HG03066 (cell line): ENCODE measurements around the gene GNAL.

Source experiments
- ATAC-seq: cut with Tn5 transposase; IDR thresholded peaks from one replicate; pipeline ENCODE4 v1.9.1; 2021; ENCODE audit warnings: low read depth; ENCODE audit not compliant: unreplicated experiment

GNAL gene

DNA sequence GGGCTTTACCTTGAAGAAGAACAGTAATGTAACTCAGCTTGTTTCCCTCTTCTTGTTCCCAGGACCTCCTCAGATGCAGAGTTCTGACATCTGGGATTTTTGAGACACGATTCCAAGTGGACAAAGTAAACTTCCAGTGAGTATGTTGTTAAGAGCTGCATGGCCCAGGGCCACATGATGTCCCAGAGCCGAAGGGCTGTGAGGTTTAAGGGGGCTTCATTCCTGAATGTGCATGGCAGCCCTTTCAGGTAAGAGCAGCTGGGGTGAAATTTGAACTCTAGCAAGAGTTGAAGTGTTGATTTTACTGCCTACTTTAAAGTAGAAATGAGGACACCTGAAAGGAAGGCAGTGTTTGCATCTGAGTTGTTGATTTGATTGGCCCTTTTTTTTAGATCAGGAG is 175.4 kb downstream of the GNAL start:
- no peak for ATAC-seq

DNA sequence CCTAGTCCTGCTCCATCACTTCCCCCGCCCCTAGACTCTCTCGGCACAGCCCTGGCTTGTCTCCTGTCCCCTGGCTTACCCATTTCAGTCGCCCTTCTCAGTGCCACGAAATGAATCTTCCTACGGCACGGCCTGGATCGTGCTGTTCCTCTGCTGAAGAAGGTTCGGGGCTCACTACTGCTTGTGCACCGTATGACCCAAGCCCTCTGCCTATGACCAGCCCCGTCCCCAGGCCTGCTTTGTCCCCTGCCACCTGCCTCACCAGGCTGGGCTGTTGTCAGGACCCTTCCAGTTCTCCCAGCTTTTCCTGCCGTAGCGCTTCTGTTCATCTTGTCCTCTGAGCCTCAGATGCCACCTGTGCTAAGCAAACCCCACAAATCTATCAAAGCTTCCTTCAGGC is 176.0 kb downstream of the GNAL start:
- ATAC-seq = no peak

DNA sequence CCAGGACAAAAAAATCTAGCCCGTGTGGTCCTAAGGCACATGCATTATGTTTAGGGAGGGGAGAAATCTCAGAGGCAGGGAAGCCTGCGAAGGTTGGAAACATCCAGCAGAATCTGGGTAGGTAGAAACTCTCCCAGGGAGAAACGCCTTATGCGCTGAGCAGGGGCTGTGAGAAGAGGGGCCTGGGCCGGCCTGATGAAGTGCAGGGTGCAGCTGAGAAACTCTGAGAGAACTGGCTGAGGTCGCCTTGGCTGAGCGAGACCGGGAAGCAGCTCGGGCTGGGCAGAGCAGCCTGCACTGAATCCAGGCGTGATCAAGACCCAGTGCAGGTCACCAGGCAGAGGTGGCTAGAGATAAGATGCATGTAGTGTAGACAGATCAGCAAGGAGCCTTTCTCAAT is 177.3 kb downstream of the GNAL start:
- ATAC-seq = no peak

DNA sequence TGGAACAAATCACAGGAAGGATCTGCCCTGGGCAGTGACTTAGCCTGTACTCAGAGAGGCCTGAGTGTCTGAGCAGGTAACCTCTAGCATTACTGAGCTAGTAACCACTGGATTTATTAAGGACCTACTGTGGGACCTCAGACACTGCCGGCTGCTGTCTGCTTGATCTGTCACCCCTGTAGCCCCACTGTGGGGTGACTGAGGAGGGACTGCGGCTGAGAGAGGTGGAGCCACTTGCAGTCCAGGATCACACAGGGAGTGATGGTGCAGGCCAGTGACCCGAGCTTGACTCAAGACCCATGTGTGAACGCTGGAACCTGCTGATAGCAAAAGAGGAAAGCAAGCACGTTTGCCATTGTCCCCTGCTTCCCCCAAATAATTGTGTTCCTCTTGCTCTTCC is 177.7 kb downstream of the GNAL start:
- no peak for ATAC-seq

DNA sequence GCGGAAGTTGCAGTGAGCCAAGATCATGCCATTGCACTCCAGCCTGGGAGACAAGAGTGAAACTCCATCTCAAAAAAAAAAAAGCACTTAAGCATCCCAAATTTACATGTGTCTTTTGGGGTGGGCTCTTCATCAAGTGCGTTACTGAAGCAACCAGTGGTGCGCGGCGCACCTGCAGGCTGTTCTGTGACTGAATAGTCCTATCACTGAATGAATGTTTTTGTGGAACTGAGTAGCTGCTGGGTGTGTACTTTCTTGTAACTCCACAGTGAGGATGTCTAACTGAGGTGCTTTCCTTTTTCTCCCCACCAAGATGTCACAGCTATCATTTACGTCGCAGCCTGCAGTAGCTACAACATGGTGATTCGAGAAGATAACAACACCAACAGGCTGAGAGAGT is 179.2 kb downstream of the GNAL start:
- no peak for ATAC-seq

DNA sequence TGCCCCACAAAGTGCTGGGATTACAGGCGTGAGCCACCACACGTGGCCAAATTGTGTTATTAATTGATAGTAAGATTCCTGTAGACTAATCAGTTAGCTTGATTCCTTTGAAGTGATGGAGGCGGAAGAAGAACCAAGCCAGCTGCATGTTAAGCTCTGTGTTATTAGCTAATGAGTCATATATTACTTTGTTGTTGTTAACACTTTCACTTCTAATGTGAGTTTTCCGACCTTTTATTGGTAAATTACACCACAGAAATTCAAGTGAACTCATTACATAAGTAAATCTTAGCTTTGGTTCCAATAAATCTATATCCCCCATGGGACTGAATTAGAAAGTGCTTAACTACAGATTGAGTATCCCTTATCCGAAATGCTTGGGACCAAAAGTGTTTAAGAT is 182.4 kb downstream of the GNAL start:
- ATAC-seq = no peak

DNA sequence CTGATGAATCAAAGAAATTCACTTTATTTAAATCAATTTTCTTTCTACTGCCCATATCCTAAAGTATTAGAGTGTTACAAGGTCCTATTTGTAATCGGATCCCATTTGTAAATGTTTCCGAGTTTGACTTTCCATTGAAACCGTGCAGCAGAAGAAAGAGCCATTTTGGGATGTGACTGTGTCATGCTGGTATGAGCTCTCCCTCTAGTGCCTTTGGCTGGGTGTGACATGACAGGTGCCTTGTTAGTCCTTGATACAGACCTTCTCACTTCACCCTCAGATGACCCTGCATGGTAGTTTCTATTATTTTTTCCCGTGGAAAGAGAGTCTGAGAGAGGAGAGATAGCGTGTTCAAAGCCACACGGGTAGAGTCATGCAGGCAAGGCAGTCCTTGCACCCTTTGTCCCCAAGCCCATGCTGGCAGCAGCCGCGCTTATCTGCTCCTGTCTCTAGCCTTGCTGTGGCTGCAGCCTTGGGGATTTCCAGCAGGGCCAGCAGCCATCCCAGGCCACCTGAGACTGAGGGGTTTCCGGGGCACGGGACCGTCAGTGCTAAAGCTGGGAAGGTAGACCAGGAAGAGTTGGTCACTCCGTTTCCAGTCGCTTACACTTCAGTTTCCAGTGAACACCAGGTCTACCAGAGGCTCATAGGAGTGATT is 183.5 kb downstream of the GNAL start:
- ATAC-seq = no peak

DNA sequence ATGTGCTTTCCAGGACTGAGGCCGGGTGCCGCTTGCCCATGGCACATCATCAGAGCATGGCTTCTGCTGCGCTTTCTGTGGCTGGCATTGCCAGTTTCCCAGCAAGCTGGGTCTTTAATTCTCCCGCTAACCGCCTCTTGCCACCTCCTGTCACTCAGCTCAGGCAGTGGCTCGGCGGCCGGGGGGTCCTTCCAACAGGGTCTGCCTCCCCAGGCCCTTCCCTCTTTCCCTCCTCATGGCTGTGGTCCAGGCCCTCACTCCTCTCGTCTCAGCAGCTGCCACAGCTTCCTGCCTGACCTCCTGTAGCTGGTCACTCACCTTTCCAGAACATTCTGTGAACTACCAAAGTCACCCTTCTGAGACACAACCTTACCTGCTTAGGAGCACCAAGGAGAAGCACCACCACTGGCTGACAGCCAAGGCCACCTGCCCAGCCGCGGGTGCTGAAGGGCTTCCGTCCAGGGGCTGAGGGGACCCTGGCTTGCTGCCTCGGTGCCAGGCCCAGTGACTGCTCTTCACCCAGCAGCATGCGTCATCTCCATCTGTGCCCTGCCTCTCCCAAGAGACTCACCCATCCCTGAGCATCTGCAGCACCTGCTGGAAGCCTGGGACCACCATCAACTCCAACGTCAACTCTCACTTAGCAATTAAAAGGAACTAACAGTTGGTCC is 184.7 kb downstream of the GNAL start:
- no peak for ATAC-seq

DNA sequence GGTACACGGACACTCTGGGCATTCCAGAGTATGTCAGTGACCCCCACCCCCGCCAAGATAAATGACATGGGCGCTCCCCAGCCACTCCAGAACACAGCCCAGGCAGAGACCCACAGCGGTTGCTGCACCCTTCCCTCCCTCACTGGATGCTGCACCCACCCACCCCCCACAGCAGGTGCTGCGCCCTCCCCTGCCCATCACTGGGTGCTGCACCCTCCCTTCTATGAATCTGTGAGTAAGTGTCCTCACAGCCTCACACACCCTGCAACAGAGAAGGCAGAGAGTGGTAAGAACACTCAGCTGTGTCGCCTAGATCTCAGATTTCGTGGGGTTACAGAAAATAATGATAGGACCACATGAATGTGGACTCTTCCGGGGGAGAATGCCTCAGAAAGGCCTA is 185.6 kb downstream of the GNAL start:
- no peak for ATAC-seq

DNA sequence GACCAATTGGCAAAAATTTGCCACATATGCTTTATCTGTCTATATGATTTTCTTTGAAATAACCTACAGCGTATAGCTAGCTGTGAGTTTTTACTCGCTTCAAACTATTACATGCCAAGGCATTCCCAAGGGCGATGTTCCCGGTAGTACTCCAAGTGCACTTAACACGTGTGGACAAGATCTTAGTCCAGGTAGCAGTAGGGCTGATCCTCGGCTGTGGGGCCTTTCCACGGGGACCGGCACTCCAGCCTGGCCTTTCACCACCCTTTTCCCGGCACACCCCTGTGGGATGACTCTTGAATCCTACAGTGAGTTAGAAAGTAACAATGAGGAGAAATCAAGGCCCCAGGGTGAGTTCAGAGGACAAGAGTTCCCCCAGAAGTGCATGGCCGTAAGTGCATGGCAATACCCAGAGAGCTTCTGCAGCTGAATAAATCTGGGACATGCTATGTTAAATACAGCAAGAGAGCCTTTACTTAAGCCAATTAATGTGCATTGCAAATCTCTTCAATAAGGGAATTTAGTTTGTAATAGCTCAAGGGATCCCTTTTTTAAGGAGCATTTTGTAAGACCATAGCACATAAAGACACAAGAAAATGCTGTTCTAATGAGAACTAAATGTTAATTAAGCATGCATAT is 188.6 kb downstream of the GNAL start:
- ATAC-seq = no peak

DNA sequence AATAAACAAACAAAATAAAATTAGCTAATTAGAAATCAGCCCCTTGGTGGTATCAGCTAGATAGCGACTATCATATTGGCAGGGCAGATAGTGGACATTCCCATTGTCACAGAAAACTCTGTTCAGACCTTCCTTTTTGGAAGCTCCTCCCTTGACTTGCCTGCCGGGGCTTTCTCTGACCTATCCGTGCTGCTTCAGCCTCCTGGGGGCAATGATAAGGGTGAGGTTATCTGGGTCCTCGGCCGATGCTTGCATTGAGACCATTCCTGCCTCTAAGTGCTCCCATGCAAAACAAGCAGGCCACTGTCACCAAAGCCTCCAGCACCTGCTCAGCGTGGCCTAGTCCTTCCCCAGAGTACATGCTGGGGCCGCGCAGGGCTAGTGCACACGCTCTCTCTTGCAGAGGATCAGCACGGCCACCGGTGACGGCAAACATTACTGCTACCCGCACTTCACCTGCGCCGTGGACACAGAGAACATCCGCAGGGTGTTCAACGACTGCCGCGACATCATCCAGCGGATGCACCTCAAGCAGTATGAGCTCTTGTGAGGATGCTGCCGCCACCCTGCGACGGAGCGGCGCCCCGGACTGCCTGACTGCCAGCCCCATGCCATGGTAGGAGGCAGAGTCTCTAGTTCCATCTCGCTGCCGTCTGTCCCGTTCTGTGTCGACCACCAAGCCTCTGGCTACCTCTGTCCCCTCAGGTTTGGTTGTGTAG is 191.7 kb downstream of the GNAL start:
- no peak for ATAC-seq

DNA sequence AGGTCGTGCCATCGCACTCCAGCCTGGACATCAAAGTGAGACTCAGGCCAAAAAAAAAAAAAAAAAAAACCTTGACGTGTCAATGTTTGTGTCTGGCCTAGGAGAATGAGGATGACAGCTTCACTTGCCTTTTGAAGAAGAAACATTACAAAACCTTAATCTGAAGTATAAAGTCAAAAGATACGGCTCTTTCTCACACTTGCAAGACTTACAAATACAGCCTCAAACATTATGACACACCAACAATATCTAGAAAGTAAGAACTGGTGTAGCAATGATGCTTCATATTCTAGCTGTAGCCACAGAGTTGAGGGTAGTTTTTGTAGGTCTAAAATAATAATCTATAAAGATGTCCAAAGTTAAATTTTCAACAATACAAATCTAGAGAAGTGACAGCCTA is 193.6 kb downstream of the GNAL start:
- ATAC-seq = no peak

DNA sequence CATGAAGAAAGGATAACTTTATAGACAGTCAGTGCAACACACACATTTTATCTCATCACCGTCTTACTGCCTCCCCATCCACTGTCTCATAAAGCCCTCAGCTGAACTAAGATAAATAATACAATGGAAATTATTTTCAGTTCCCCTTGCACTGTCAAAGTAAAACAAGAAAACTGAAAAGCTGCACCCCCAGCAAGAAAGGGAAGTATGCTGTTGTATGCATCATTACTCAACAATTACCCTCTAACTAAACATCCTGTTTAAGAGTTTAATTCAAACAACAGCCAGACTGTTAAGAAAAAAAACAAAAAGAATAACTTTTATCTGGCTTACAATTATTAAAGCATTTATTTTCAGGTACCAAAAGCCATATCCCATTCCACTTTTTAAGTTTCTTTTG is 194.1 kb downstream of the GNAL start:
- ATAC-seq = peak; percentile 63

DNA sequence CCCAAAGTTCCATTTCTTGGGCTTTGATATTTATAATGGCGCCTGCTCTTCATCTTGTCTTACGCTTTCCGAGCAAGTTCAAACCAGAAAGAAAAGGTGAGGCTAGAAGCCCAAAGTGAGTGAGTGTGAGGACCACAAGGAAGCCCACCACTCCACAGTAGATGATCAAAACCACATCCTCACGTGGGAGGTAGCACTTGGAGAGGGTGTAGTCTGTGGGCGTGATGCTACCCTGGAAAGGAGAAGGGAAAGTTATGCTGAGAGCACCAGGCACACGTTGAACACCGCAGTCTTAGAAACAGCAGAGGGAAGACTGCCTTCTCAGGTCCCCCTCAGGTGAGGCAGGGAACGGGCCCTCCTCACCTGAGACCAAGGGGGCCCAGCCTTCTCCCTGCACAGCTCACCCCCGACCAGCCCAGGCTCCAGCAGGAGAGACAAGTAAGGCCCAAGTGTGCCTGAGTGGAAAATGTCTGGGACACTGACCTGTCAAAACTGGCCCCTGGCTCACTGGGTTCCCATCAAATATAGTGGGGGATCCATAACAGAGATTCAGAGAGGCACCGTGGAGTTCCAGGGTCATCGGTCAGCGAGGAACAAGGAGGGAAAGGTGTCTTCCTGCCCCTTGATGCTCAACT is 195.4 kb downstream of the GNAL start:
- ATAC-seq = no peak

DNA sequence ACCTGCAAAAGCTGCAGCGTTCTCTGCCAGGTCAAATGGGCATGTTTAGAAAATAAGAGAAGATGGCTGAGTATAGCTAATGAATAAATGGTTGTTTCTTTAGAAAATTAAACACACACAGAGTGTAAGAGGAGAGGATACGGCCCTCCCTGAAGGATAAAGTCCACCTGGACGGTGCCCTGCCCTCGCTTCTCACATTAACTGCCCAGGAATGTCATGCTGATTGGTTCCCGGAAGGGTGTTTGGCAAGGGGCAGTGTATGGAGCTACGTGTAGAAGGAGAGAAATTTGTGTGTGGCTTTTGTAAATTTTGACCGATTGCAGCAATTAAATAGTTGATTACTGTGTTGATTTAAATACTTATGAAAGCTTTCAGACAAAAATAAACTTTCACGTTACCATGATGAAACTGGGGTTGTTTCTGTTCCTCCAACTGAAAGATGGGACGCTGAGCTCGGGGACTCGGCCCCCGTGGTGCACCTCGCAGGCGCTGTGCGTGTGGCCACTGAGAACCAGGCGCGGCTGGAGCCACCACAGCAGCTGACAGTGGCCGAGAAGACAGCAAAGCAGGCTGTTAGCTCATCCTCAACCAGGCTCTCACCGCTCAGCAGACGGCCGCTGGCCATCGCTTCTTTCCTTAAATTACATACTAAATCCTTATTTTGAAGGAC is 196.3 kb downstream of the GNAL start:
- no peak for ATAC-seq

DNA sequence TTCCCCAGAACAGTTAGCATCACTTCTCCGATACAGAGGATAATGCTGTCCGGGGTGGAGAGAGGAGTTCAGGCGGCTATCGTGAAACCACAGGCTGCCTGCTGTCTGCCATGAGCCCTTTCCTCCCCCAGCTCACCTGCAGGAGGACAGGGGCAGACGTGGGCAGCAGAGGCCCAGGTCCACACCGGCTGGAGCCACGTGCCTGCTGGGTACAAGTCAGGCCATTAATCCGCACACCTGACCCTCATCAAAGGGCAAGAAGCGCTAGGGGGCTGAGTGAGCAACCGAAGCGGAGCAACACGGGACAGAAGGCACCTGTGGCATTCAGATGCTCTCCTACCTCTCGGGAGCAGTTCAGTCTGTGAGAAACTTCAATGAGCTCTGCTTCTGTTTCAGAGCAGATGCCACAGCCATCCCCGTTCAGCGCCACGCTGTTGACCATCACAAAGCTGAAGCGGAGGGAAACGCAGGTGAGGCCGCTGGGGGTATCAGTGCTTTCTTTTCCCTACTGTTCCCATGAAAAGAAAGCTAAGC is 197.6 kb downstream of the GNAL start:
- ATAC-seq = no peak

DNA sequence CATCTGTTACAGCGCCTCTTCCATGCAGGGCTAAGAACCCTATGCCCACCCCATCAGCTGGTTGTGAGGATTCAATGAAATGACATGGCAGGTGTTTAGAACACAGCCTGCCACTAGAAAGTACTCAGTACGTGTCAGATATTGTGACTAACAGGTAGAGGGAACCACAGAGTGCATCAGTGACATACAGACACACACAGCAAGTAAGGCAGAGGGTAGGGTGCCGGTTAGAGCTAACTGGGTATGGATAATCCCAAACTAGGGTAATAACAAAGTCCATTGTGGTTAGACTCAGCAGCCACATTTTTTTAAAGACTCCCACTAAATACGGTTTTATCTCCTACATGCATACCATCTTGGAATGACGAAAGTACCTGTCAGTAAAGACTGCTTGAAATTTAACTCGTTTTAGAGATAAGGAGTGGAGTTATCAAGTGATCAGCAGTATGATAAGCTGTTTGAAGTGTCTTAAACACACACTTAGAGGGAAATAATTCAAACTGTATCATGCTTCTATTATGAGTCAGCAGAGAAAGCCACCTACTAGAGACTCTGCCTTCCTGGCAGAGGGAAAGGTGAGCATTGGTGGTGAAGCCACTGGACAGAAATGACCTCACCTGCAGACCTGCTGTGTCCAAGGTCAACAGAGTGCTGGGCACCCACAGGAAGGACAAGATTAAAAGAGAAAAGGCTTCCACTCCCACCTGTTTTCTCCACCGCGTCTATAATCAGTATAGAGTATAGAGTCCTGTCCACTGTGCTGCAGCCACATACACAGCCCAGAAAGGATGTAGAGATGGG is 198.5 kb downstream of the GNAL start:
- no peak for ATAC-seq

DNA sequence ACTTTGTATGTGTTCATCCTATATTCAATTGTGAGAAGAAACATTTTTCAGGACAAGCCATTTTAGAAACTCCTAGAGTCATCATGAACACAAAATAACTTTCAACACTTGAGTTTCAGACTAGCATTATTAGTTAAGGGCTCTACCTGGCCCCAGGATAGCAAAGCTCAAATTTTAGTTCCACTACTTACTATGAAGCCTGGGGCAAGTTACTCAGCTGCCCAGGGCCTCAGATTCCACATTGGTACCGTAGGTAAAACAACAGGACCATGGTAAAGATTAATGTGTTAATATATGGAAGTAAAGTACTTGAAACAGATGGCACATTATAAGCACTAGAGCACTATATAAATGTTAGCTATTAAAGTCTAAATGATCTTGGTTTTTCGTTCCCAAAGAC is 199.7 kb downstream of the GNAL start:
- no peak for ATAC-seq

DNA sequence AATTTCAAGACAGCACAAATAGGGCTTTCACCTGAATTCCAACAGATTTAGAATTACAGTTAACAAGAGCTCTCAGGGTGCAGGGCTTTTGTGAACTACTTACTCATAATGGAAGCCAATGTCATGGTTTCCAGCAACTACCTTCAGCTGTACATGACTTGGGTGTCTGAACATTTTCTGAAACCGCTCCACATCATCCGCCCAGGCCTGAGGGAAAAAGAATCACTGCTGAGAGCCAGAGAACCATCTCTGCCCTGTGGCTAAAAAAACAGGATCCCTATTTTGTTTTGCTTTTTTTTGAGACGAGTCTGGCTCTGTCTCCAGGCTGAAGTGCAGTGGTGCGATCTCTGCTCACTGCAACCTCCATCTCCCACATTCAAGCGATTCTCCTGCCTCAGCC is 200.2 kb downstream of the GNAL start:
- no peak for ATAC-seq
